SK-N-DZ (cell line): ENCODE data around the gene MEF2C.

Source experiments
- DNase-seq: peaks from one replicate; pipeline ENCODE4 v3.0.0-alpha.2; 2015; ENCODE audit warnings: low spot score

Gene MEF2C

GRCh38 chr5:88760527-88760926, 122.5 kb downstream of the MEF2C start:
- no peak for DNase-seq

- DNase-seq, result no peak
These were observed 124.4 kb downstream of the MEF2C start for GRCh38 chr5:88758591-88758990.

GRCh38 chr5:88758184-88758583, 124.8 kb downstream of the MEF2C start:
- no peak for DNase-seq

GRCh38 chr5:88756953-88757352, 126.0 kb downstream of the MEF2C start:
- DNase-seq, result no peak

GRCh38 chr5:88748666-88749065, 134.3 kb downstream of the MEF2C start:
- DNase-seq, result no peak

GRCh38 chr5:88746438-88746882, 136.5 kb downstream of the MEF2C start:
- DNase-seq, result no peak

GRCh38 chr5:88745093-88745696, 137.8 kb downstream of the MEF2C start:
- DNase-seq, result no peak

- no peak for DNase-seq
These were observed 139.7 kb downstream of the MEF2C start for GRCh38 chr5:88743231-88743834.

GRCh38 chr5:88741964-88742363, 141.0 kb downstream of the MEF2C start:
- no peak for DNase-seq

- DNase-seq, result no peak
These were observed 142.3 kb downstream of the MEF2C start for GRCh38 chr5:88740604-88741185.

GRCh38 chr5:88736494-88736893, 146.5 kb downstream of the MEF2C start:
- no peak for DNase-seq

- DNase-seq, result no peak
These were observed 148.0 kb downstream of the MEF2C start for GRCh38 chr5:88734983-88735382.

GRCh38 chr5:88734191-88734640, 148.8 kb downstream of the MEF2C start:
- no peak for DNase-seq

- no peak for DNase-seq
These were observed 150.1 kb downstream of the MEF2C start for GRCh38 chr5:88732862-88733261.

- DNase-seq, result no peak
These were observed 150.8 kb downstream of the MEF2C start for GRCh38 chr5:88732181-88732633.

- DNase-seq, result no peak
These were observed 153.2 kb downstream of the MEF2C start for GRCh38 chr5:88729829-88730182.

- DNase-seq, result peak; percentile 83
These were observed 153.7 kb downstream of the MEF2C start for GRCh38 chr5:88729084-88729828.

GRCh38 chr5:88727705-88728313, 155.2 kb downstream of the MEF2C start:
- peak; percentile 18 for DNase-seq

- no peak for DNase-seq
These were observed 157.5 kb downstream of the MEF2C start for GRCh38 chr5:88725454-88725853.

GRCh38 chr5:88724201-88724600, 158.8 kb downstream of the MEF2C start:
- no peak for DNase-seq

- DNase-seq, result peak; percentile 11
These were observed 160.4 kb downstream of the MEF2C start for GRCh38 chr5:88722546-88723073.

GRCh38 chr5:88719434-88719833, 163.6 kb downstream of the MEF2C start:
- no peak for DNase-seq
